NCI-H345 (cell line): Measurements from ENCODE around the gene SGPP1.
"Not testable (repeated sequence)": the region's sequence is repeated elsewhere in the genome, so short reads cannot be mapped to it uniquely, and the experiment has no call there.

Source experiments
- DNase-seq: peaks from one replicate; lab custom pipeline; 2025; lab: John Stamatoyannopoulos, UW

SGPP1 gene, protein sequence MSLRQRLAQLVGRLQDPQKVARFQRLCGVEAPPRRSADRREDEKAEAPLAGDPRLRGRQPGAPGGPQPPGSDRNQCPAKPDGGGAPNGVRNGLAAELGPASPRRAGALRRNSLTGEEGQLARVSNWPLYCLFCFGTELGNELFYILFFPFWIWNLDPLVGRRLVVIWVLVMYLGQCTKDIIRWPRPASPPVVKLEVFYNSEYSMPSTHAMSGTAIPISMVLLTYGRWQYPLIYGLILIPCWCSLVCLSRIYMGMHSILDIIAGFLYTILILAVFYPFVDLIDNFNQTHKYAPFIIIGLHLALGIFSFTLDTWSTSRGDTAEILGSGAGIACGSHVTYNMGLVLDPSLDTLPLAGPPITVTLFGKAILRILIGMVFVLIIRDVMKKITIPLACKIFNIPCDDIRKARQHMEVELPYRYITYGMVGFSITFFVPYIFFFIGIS

DNA sequence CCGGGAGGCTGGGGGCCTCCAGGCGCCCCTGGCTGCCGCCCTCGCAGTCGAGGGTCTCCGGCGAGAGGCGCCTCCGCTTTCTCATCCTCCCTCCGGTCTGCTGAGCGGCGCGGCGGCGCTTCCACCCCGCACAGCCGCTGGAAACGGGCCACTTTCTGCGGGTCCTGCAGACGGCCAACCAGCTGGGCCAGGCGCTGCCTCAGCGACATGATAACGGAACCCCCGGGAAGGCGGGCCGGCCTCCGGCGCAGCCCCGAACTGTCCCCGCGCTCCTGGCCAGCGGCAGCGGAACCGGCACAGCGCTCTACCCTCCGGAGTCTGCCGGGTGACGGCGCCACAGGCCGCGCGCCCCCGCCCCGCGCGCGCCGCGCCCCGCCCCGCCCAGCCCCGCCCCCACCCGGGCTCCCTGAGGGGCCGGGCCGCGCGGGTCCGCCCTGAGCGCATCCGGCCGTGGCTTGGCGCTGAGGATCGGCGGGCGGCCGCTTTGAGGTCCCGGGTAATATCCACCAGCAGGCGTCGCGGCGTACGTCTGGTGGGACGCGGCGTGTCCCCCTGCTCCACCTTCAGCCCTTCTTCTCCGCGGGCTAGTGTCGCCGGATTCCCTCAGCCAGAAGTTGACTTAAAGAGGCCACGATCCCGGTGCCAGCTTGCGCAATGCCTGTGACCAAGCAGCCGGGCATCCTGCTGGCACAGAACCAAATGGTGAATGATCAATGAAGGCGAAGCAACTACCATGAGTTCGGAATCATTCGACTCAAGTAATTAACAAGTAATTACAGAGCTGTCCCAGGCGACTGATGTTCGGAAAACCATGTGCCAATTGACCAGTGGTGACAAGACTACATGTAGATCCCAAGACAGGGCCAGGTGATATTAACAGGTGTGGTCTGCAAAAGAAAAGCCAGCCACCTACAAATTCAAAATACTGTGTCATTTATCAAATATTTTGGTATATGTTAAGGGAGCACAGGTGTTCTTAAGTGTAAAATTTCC lies at the start of gene SGPP1:
TSS of gene SGPP1 (minus strand) at position 330 of the 993 bp plus-strand sequence. CDS start at position 209, 121 bp downstream.
- peak; percentile 76 for DNase-seq

DNA sequence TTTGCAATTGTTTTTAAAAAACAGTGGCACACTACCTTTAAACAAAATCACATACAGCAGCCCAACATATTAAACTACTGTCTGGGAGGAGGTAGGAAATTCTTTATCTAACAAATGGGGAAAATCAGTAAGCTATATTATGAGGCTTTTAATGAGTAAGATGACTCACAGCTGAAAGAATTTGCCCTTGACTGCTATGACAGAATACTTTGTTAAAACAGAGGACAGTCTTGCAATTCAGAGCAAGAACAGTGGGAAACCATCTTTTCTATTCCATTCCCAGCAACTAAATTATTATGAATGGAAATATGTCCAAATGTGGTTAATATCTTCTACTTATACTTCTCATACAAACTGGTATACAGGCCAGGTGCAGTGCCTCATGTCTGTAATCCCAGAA lies 49.2 kb upstream of the SGPP1 start:
- DNase-seq: no peak

DNA sequence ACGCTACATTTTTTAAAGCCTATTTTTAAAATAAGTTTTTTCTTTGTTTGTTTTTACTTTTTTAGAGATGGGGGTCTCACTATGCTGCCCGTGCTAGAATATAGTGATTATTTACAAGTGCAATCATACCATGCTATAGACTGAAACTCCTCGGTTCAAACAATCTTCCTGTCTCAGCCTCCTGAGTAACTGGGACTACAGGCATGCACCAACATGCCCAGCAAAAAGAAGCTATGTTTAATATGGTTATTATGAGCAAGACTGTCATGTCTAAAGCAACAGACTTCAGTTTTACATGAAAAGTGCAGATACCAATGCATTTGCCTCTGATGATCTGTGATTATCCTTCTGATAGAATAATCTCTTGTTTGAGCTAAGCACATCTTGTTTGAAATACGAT lies 45.6 kb upstream of the SGPP1 start:
- DNase-seq: no peak

DNA sequence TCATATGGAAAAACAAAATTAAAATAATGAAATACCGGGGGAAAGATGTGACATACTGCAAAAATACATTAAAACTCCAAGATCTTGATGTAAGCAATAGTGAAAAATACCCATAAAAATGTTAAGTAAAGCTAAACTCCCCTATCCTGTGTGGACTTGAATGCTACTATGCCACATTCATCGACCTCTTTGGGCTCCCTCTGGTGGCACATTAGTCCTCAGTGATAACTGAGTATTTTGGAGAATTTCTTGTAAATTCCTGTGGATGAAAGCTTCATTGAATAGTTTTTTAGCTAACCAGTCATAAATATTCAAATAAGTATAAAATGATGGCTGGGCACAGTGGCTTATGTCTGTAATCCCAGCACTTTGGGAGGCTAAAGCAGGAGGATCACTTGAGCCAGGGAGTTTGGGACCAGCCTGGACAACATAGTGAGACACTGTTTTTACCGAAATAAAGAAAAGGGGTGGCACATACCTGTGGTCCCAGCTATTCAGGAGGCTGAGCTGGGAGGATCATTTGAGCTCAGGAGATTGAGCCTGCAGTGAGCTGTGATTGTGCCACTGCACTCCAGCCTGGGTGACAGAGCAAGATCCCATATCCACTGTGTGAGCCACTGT lies 42.4 kb upstream of the SGPP1 start:
- DNase-seq: peak; percentile 2

DNA sequence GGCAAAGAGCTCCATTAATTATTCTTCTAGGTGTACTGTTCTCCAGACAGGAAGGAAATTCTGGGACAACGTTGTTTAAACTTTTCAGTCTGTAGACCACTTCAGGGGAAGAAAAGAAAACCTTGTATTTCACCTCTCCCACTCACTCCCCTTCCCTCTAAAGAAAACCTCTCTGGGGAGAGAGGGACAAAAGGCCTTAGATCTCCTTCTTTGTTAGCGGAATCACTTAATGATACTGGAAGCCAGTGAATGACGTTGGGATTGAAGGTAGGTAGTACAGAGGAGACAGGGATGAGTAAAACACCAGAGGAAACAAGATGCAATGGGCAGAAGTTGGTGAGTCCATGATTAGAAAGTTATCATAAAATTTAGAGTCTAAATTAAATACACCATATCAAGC lies 38.7 kb upstream of the SGPP1 start:
- peak; percentile 38 for DNase-seq

DNA sequence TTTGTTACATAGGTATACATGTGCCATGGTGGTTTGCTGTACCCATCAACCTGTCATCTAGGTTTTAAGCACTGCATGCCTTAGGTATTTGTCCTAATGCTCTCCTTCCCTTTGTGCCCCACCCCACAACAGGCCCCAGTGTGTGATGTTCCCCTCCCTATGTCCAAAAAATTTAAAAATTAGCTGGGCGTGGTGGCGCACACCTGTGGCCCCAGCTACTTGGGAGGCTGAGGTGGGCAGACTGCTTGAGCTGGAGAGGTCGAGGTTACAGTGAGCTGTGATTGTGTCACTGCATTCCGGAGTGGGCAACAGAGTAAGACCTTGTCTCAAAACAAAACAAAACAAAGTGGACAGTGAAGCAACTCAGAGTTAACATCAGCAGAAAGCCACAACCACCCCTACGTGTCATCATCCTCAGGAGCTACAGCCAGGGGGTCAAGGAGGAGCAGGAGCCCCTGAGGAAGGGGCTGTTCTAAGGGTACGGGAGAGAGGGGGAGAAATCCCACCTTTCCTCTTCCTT lies 36.8 kb upstream of the SGPP1 start:
- no peak for DNase-seq

DNA sequence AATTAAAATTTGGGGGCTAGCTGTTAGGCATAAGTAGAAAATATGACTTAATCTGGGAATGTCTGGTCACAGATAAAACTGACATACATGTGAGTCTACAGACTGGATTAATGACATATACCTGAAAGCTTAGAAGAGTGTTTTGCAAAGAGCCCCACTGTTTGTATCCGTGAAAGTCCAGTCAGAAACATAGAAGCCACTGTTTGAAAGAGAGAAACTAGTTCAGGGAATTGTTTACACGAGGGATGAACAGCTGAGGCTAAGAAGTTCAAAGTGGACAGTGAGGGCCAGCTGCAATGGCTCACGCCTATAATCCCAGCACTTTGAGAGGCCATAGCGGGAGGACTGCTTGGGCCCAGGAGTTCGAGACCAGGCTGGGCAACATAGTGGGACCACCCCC lies 36.2 kb upstream of the SGPP1 start:
- no peak for DNase-seq

DNA sequence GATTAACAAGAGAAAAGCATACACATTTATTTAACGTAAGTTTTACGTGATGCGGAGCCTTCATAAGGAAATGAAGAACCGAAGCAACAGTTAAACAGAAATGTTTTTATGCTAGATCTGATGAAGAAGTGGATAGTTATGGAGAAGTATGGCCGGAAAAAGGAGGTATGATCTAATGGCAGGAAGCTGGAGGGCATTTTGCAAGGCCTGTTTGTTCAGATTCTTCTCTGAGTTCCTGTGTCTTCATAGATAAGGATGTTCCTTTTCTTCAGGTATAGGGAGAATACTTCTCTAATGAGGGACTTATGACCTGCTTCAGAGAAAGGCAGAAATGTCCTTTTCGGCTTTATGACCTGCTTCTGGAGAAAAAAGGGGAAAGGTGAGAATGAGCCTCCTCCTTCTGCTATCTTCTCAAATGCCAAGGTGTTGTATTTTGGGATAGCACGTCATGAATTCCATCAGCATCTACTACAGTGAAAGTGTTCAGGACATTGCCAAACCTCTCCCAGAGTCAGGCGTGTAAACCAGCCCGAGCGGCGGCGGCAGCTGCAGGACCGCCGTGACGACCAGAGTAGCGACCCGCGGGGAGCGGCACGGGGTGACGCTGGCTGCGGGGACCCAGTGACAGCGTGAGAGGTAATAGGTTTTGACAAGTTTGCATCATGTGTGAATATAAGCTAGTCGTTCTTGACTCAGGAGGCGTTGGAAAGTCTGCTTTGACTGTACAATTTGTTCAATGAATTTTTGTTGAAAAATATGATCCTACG lies 33.7 kb upstream of the SGPP1 start:
- no peak for DNase-seq

DNA sequence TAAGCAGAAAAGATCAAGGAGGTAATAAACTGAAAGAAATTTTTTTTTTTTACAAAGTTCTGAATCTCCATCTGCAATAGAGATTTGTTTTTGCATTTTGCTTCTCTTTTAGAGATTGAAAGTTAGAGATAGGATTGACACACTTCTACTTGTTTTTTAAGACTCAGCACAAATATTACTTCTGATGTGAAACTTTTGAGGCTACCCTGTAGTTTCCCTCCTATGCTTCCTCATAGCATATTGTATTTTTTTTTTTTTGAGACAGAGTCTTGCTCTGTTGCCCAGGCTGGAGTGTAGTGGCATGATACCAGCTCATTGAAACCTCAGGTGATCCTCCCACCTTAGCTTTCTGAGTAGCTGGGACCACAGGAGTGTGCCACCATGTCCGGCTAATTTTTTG lies 32.1 kb upstream of the SGPP1 start:
- DNase-seq: no peak

DNA sequence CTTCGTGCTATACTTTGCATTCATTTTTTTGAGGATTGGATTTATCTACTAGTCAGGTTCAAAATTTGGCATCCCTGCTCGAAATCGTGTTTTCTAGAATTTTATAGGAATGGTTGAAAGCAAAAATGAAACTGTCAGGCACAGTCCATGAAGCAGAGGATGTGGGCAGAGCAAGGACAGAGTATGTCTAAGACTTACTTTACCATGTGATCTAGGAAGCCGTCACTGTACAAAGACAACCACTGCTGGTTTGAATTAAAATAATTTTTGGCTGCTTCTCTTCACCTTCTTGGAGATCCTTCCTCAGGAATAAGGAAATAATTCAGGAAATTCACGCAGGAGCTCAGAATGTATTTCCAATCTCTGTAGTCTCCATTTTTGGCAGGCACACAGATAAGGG lies 31.6 kb upstream of the SGPP1 start:
- DNase-seq: no peak

DNA sequence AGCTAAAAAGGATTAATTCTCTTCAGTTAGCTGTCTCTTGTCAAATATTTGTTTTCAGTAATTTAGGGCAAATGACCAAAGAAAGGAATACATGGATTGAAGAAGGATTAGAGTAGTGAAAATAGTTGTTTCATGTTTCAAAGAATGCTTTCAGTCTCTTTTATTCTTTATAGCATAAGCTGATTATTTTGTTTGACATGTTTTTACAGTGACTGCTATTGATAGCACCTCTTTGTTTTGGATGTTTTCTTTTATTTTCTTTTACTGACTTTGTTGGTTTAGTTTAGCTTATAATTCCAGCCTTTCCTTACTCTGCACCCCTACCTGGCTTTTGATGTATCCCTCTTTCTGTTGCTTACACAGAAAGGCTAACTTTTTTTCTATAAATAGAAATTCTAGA lies 29.3 kb upstream of the SGPP1 start:
- no peak for DNase-seq

DNA sequence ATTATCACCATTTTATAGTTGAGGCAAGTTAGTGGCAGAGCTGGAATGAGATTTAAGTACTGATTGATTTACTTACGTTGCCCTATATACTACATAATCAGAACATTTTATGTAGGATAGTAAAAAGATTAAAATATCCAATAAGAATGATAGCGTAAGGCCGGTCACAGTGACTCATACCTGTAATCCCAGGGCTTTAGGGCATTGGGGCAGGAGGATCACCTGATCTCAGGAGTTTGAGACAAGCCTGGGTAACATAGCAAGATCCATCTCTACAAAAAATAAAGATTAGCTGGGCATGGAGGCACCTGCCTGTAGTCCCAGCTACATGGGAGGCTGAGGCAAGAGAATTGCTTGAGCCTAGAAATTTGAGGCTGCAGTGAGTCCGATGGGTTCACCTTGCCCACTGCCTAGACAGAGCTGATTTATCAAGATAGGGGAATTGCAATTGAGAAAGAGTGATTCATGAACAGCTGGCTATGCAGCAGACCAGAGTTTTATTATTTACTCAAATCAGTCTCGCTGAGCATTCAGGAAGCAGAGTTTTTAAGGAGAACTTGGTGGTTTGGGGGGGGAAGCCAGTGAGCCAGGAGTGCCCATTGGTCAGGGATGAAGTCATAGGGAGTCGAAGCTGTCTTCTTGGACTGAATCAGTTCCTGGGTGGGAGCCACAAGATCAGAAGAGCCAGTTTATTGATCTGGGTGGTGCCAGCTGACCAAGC lies 24.7 kb upstream of the SGPP1 start:
- DNase-seq: no peak

DNA sequence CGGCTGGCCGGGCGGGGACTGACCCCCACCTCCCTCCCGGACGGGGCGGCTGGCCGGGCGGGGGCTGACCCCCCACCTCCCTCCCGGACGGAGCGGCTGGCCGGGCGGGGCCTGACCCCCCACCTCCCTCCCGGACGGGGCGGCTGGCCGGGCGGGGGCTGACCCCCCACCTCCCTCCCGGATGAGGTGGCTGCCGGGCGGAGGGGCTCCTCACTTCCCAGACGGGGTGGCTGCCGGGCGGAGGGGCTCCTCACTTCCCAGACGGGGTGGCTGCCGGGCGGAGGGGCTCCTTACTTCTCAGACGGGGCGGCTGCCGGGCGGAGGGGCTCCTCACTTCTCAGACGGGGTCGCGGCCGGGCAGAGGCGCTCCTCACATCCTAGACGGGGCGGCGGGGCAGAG lies 23.2 kb upstream of the SGPP1 start:
- not testable (repeated sequence) for DNase-seq

DNA sequence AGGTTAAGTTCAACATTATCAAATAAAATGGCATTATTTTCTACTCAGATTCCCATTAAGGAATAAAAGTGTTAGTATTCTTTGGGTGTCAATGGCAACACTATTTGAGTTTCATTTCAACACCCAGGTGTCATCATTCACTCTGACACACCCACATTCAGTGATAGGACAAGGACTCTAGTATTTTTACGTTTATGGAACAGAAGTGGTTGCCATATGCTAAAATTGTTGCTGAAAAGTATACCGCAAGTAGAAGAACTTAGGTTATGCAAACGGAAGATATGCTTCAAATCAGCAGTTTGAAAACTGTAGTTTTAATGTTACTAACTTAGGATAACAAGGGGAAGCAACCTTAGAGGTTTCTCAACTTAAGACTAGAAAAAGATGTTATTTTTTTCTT lies 20.0 kb upstream of the SGPP1 start:
- no peak for DNase-seq

DNA sequence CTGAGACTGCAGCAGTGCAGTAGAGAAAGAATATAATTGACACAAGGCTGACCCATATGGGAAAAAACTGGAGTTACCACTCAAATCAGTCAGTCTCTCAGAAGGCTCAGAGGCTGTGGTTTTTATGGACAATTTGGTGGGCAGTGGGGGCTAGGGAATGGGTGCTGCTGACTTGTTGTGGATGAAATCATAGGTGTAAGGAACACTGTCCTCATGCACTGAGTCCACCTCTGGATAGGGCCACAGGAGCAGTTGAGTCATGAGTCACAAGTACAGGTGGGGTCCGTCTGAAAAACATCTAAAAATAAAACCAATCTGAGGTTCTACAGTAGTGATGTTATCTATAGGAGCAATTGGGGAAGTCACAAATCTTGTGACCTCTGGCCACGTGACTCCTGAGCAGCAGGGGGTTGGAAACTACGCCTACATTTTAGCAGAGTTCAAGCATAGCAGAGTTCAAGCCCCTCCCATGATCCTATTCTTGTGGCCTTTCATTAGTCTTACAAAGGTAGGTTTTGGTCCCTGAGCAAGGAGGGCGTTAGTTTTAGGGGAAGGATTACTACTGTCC lies 18.1 kb upstream of the SGPP1 start:
- DNase-seq: no peak

DNA sequence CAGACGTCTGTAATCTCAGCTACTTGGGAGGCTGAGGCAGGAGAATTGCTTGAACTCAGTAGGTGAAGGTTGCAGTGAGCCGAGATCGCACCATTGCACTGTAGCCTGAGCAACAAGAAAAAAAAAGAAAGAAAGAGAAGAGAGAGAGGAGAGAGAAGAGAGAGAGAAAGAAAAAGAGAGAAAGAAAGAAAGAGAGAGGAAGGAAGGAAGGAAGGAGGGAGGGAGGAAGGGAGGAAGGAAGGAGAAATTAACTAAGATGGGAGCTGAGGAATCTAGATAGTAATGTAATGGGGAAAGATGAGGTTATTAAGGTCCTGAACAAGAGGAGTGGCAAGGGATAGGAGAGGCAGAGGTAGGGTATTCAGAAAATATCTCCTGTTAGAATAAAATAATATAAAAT lies 17.4 kb upstream of the SGPP1 start:
- DNase-seq: no peak

DNA sequence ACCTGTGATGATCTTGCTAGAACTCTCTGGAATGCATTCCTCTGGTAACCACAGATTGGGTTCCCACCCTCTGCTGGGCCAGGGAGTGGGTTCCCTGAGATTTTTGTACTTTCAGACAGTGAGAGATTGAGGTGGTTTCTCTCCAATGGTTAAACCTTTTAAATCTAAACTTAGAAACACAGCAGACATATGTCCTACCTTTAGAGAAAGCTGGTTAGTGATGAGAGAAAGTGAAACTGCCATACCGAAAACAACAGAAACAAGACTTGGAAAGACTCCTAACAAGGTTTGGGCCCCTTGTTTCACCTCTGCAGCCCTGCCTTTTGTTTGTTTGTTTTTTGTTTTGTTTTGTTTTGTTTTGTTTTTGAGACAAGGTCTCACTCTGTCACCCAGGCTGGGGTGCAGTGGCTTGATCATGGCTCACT lies 9.7 kb upstream of the SGPP1 start:
- DNase-seq: no peak

DNA sequence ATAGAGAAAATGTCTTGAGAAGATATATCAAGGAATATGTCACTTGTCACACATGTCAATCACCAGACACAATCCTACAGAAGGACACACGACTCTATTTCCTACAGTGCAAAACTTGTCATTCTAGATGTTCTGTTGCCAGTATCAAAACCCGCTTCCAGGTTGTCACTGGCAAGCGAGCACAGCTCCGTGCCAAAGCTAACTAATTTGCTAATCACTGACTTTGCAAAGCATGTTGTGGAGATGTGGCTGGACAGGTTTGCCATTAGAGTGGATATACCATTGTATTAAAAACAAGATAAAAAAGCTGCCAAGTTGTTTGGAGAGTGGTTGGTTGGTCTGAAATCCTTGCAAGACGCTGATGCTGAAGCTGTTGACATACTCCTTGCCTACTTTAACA lies 7.9 kb upstream of the SGPP1 start:
- DNase-seq: no peak

DNA sequence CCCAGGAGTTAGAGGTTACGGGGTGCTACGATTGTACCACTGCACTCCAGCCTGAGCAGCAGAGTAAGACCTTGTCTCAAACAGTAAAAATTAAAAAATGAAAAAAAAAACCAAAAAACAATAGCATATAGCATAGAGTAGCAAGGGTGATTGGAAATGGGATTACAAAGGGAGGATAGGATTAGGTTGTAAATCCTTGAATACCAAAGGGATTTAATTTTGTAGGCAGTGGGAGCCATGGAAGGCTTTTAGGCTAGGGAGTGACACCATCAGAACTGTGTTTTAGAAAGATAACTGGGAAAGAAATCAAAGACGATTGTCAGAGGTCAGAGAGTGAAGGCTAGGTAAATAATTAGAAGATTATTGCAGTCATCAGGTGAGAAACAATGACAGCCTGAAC lies 2.8 kb upstream of the SGPP1 start:
- DNase-seq: no peak

DNA sequence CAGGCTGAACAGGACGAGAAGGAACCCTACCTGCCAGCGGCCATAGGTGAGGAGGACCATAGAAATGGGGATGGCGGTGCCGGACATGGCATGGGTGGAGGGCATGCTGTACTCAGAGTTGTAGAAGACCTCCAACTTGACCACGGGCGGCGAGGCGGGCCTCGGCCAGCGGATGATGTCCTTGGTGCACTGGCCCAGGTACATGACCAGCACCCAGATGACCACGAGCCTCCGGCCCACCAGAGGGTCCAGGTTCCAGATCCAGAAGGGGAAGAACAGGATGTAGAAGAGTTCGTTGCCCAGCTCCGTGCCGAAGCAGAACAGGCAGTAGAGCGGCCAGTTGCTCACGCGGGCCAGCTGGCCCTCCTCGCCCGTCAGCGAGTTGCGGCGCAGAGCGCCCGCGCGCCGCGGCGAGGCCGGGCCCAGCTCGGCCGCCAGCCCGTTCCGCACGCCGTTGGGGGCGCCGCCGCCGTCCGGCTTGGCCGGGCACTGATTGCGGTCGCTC lies 582 bp downstream of the SGPP1 start:
- DNase-seq: peak; percentile 48
